ENCODE measurements around the gene GPR55. TPM values are rescaled to one million over a fixed set of nuclear protein-coding genes. Genes with fewer than 3 reads are reported as not detected.

Gene GPR55
- total and polyA plus RNA-seq, 10 donors, result 0.86 to 6.8 (median 3.1) TPM

GRCh38 chr2:230906471-230907230 is 18.4 kb downstream of the GPR55 start:
- DNase-seq, result peak; percentile 58
- WGBS, 5 donors, result 87 to 95% (median 93%) methylated on average over 13 to 15 of the region's 15 CpGs
- intact Hi-C loops (cut with DNase I; ENCODE audit: low total_unique reads), result no loop called here
- peaks cover 0 to 10% (median 0%) of the 10 kb centered on the region in 6 donors for H3K36me3 ChIP-seq
- H3K4me3 ChIP-seq, result no peak overlapping the region
- H3K27me3 ChIP-seq (replicated peaks in 1 of 7), result peaks cover 0 to 2% (median 0%) of the 10 kb centered on the region in 7 donors
- no peak for TF ChIP-seq POLR2AphosphoS5 (IDR thresholded peaks at IDR 0.05)
- TF ChIP-seq CTCF (IDR thresholded peaks at IDR 0.05 in 8 of 11, conservative IDR thresholded peaks at IDR 0.05 in 3 of 11), result no peak
- no peak for TF ChIP-seq POLR2A (IDR thresholded peaks at IDR 0.05)
- no peaks in the 10 kb centered on the region for H3K9me3 ChIP-seq
- H3K4me1 ChIP-seq, result peaks cover 0 to 31% (median 3%) of the 10 kb centered on the region in 6 donors
- H3K27ac ChIP-seq, result no peak overlapping the region

- Histone ChIP-seq H3K27ac (no peak overlapping the region), H3K9me3 (no peaks in the 10 kb centered on the region), H3K4me1 (peaks cover 0 to 31% (median 3%) of the 10 kb centered on the region in 6 donors), H3K36me3 (peaks cover 0 to 10% (median 0%) of the 10 kb centered on the region in 6 donors), H3K4me3 (no peak overlapping the region), H3K27me3 (replicated peaks in 1 of 7) (peaks cover 0 to 11% (median 0%) of the 10 kb centered on the region in 7 donors)
- intact Hi-C loops (cut with DNase I; ENCODE audit: low total_unique reads), result no loop called here
- DNase-seq, result peak; percentile 75
- TF ChIP-seq CTCF (IDR thresholded peaks at IDR 0.05 in 8 of 11, conservative IDR thresholded peaks at IDR 0.05 in 3 of 11) (no peak), POLR2AphosphoS5 (IDR thresholded peaks at IDR 0.05) (no peak), POLR2A (IDR thresholded peaks at IDR 0.05) (no peak)
- 51 to 70% (median 69%) methylated on average over 13 to 18 of the region's 18 CpGs for WGBS, 5 donors
These were observed 19.3 kb downstream of the GPR55 start for GRCh38 chr2:230905448-230906421.

GRCh38 chr2:230904856-230905447 is 20.1 kb downstream of the GPR55 start:
- peak; percentile 62 for DNase-seq
- no peak overlapping the region for H3K4me3 ChIP-seq
- 79 to 88% (median 84%) methylated on average over 15 of the region's 15 CpGs for whole genome bisulfite sequencing, 5 donors
- TF ChIP-seq CTCF (IDR thresholded peaks at IDR 0.05 in 8 of 11, conservative IDR thresholded peaks at IDR 0.05 in 3 of 11), result no peak
- TF ChIP-seq POLR2A (IDR thresholded peaks at IDR 0.05), result no peak
- TF ChIP-seq POLR2AphosphoS5 (IDR thresholded peaks at IDR 0.05), result no peak
- H3K9me3 ChIP-seq, result no peaks in the 10 kb centered on the region
- no peak overlapping the region for H3K27ac ChIP-seq
- peaks cover 0 to 11% (median 0%) of the 10 kb centered on the region in 7 donors for H3K27me3 ChIP-seq (replicated peaks in 1 of 7)
- intact Hi-C loops (cut with DNase I; ENCODE audit: low total_unique reads), result no loop called here
- peaks cover 0 to 31% (median 3%) of the 10 kb centered on the region in 6 donors for H3K4me1 ChIP-seq
- peaks cover 0 to 5% (median 0%) of the 10 kb centered on the region in 6 donors for H3K36me3 ChIP-seq
